Pancreas (tissue), 10 donors: ENCODE data around the gene ITPRIPL1. TPM values are rescaled to one million over a fixed set of nuclear protein-coding genes. Genes with fewer than 3 reads are reported as not detected.

ENCODE experiments used
- ATAC-seq, 4 donors: fragments of 200-7000 bp; cut with Tn5 transposase; one replicate each; pipeline versions ENCODE4 v1.8.0 to v1.9.1; 2020; ENCODE audit warnings: mild to moderate bottlenecking in 4 of 4, moderate library complexity in 4 of 4
- DNase-seq, 6 donors: peaks; one replicate each; pipeline ENCODE4 v3.0.0-alpha.2; 2020
- FAIRE-seq: peaks from 2 replicates; lab custom pipeline; 2012; peaks lifted over from hg19 to GRCh38; lab: Jason Lieb, UNC
- H3K27ac ChIP-seq, 4 donors: fragments of 200-600 bp; sonication (generic); 1 replicate in 3 of 4; 2 replicates in 1 of 4; pipeline versions ENCODE4 v1.5.0 to v1.8.0; 2020
- H3K27me3 ChIP-seq, 4 donors: fragments of 200-600 bp; one replicate each; pipeline ENCODE4 v1.8.0; 2021
- H3K36me3 ChIP-seq, 3 donors: fragments of 200-600 bp; sonication (generic) in 1 of 3; one replicate each; pipeline versions ENCODE4 v1.5.0 to v1.8.0; 2020 to 2021
- H3K4me1 ChIP-seq, 3 donors: fragments of 200-600 bp; one replicate each; pipeline ENCODE4 v1.8.0; 2021
- H3K4me3 ChIP-seq, 4 donors: fragments of 200-600 bp; sonication (generic) in 2 of 4; one replicate each; pipeline versions ENCODE4 v1.5.0 to v1.8.0; 2020 to 2021
- H3K9me3 ChIP-seq, 4 donors: fragments of 200-600 bp; one replicate each; pipeline ENCODE4 v1.8.0; 2021
- WGBS, 2 donors: extraction: QIAGEN DNeasy Blood & Tissue Kit; methylation state at CpG; one replicate each; pipeline ENCODE4 v1.1.7; 2013; 5-methylcytosine and 5-hydroxymethylcytosine counted together
- intact Hi-C, 3 donors: fragments of 100-400 bp; cut with DNase I; formaldehyde crosslinking; loops; one replicate each; pipeline versions ENCODE4 v1.11.1 to v1.14.2; 2022
- polyA plus RNA-seq, 2 donors: library from polyadenylated mRNA; stranded (reverse); fragments of 200-250 nt; gene quantifications; one replicate each; pipeline ENCODE4 v1.2.3, GENCODE V29; 2013
- total RNA-seq, 6 donors: library from RNA; stranded (reverse); fragmentation: NEBNext Ultra II Directional in 4 of 6; extraction: Animal tissue kit (Norgen Biotek cat#: 25700) in 4 of 6; gene quantifications; one replicate each; pipeline versions ENCODE4 v1.2.1 to v1.2.4, GENCODE V29; 2021 to 2023
- TF ChIP-seq, protein P1 (sequence below), 4 donors: fragments of 200-600 bp; sonication (generic) in 3 of 4; IDR thresholded peaks; one replicate each; pipeline versions ENCODE4 v1.5.0 to v1.8.0; 2021; ENCODE audit warnings: antibody characterized with exemption in 4 of 4
- donor health status: healthy with polysubstance abuse.
- donor health status: DM: no; HTN: no; CAD: no; lungs with moderate emphysema.
- donor health status: DM: no; HTN: no; CAD: no.
- donor health status: control.
- donor health status: control.
- donor health status: Bipolar disorder and iron deficiency.
- donor health status: DM: yes; HTN: yes; CAD: no.
- donor health status: DM: no; HTN: no; CAD: no.
- donor health status: DM: no; HTN: no; CAD: no.
- donor health status: DM: yes; HTN: yes; CAD: no.

ITPRIPL1 gene
- total and polyA plus RNA-seq, 8 donors: 0.38 to 1.4 (median 0.54) TPM

GRCh38 chr2:96347395-96347794, 22.3 kb downstream of the ITPRIPL1 start:
- ATAC-seq (no peak), FAIRE-seq (no peak)
- intact Hi-C loops: no loop called here

DNA sequence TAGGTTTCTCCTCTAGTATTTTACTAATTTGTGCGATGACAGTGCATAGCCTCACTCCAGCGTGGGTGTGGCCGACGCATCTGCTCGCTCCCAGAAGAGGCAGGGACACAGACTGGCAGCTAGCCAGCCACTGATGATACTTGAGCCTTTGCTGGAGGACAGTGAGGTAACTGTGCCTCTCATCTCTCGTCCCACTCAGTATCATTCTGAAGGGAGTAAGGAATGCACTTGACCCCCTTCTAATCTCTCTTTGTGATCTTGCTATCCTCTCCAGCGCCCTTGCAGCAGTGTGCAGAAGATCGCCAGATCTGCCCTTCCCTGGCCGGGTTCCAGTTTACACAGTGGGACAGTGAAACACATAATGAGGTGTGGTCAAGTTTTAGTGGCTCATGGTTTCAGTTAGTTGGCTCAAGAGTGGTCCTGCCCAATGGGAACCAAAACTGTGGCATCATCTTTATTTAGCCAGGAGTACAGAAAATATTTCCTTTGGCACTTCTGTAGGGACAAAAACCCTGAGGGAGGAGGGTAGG, 28.0 kb downstream of the ITPRIPL1 start:
- FAIRE-seq (no peak), DNase-seq (peak in 1 of 6 donors; percentile 44), ATAC-seq (no peak)
- Histone ChIP-seq H3K4me1 (no peaks in the 10 kb centered on the region), H3K4me3 (no peak overlapping the region), H3K27ac (no peak overlapping the region), H3K36me3 (no peaks in the 10 kb centered on the region), H3K27me3 (no peaks in the 10 kb centered on the region), H3K9me3 (no peaks in the 10 kb centered on the region)
- TF ChIP-seq, protein P1, sequence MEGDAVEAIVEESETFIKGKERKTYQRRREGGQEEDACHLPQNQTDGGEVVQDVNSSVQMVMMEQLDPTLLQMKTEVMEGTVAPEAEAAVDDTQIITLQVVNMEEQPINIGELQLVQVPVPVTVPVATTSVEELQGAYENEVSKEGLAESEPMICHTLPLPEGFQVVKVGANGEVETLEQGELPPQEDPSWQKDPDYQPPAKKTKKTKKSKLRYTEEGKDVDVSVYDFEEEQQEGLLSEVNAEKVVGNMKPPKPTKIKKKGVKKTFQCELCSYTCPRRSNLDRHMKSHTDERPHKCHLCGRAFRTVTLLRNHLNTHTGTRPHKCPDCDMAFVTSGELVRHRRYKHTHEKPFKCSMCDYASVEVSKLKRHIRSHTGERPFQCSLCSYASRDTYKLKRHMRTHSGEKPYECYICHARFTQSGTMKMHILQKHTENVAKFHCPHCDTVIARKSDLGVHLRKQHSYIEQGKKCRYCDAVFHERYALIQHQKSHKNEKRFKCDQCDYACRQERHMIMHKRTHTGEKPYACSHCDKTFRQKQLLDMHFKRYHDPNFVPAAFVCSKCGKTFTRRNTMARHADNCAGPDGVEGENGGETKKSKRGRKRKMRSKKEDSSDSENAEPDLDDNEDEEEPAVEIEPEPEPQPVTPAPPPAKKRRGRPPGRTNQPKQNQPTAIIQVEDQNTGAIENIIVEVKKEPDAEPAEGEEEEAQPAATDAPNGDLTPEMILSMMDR (IDR thresholded peaks at IDR 0.05): no peak
- intact Hi-C loops: no loop called here
- WGBS, 2 donors: 78 to 79% methylated on average over 9 of the region's 9 CpGs

More at GRCh38 chr2:96347395-96347794, 22.3 kb downstream of the ITPRIPL1 start:
- H3K4me3 ChIP-seq: no peak overlapping the region
- no peaks in the 10 kb centered on the region for H3K4me1 ChIP-seq
- H3K9me3 ChIP-seq: no peaks in the 10 kb centered on the region
- H3K27me3 ChIP-seq: no peaks in the 10 kb centered on the region
- H3K27ac ChIP-seq: no peak overlapping the region
- no peaks in the 10 kb centered on the region for H3K36me3 ChIP-seq
- WGBS, 2 donors: 83 to 96% methylated on average over 1 of the region's 1 CpG
- TF ChIP-seq, protein P1 (IDR thresholded peaks at IDR 0.05): no peak
- DNase-seq: no peak

- no peak for FAIRE-seq
- H3K27ac ChIP-seq: no peak overlapping the region
- H3K4me1 ChIP-seq: no peaks in the 10 kb centered on the region
- WGBS, 2 donors: 81 to 84% methylated on average over 4 of the region's 4 CpGs
- intact Hi-C loops: no loop called here
- no peaks in the 10 kb centered on the region for H3K27me3 ChIP-seq
- TF ChIP-seq, protein P1 (IDR thresholded peaks at IDR 0.05): no peak
- no peaks in the 10 kb centered on the region for H3K9me3 ChIP-seq
- H3K36me3 ChIP-seq: no peaks in the 10 kb centered on the region
- peak in 1 of 4 donors; percentile 36 for ATAC-seq
- DNase-seq: no peak
- H3K4me3 ChIP-seq: no peak overlapping the region
These were observed 28.5 kb downstream of the ITPRIPL1 start for GRCh38 chr2:96353606-96354101.

- ATAC-seq (no peak), FAIRE-seq (no peak), DNase-seq (no peak)
- no peaks in the 10 kb centered on the region for H3K36me3 ChIP-seq
- no peaks in the 10 kb centered on the region for H3K4me1 ChIP-seq
- H3K27me3 ChIP-seq: no peaks in the 10 kb centered on the region
- H3K27ac ChIP-seq: no peak overlapping the region
- intact Hi-C loops: no loop called here
- no peaks in the 10 kb centered on the region for H3K9me3 ChIP-seq
- TF ChIP-seq, protein P1 (IDR thresholded peaks at IDR 0.05): no peak
- 89 to 90% methylated on average over 4 of the region's 4 CpGs for WGBS, 2 donors
- no peak overlapping the region for H3K4me3 ChIP-seq
These were observed 29.4 kb downstream of the ITPRIPL1 start for GRCh38 chr2:96354492-96354891.

DNA sequence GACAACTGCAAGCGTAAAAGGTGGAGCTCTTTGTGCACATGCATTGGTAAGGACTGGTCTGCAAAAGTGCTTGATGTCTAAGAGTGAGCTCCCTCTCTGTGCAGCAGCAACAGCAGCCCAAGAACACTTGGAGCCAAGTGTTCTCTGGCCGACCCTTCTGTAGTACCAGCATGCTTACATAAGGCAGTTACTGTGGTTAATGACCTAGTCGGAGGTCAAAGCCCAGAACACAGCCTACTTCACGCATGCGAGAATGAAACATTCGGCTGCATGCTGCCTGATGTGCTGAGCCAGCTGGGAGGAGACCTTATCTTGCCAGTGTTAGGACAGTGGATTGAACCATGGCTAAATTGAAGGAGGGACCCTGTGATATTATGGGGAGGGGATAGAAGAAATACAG, 31.8 kb downstream of the ITPRIPL1 start:
- TF ChIP-seq, protein P1 (IDR thresholded peaks at IDR 0.05): no peak
- Histone ChIP-seq H3K27me3 (no peaks in the 10 kb centered on the region), H3K27ac (no peak overlapping the region), H3K4me3 (no peak overlapping the region), H3K9me3 (no peaks in the 10 kb centered on the region), H3K4me1 (no peaks in the 10 kb centered on the region), H3K36me3 (no peaks in the 10 kb centered on the region)
- FAIRE-seq (no peak), ATAC-seq (no peak), DNase-seq (no peak)
- 82 to 86% methylated on average over 6 of the region's 6 CpGs for WGBS, 2 donors
- intact Hi-C loops: no loop called here
